GM12865 (cell line): ENCODE data around the gene USP8.
"Not testable (repeated sequence)": the region's sequence is repeated elsewhere in the genome, so short reads cannot be mapped to it uniquely, and the experiment has no call there.

Experiments used
- DNase-seq: peaks from one replicate; pipeline ENCODE4 v3.0.0; 2010; ENCODE audit warnings: low read depth
- H3K4me3 ChIP-seq: 2 replicates; pipeline ENCODE4 v1.5.1; 2011; ENCODE audit warnings: mild to moderate bottlenecking, low read depth, low read length, control low read depth
- TF ChIP-seq, protein P1 (sequence below): IDR thresholded peaks from 2 replicates; pipeline ENCODE4 v1.5.1; 2011; ENCODE audit warnings: low read length, control low read depth, low read depth, inconsistent platforms; ENCODE audit not compliant: insufficient read depth; ENCODE audit errors: missing control alignments

The USP8 gene

DNA sequence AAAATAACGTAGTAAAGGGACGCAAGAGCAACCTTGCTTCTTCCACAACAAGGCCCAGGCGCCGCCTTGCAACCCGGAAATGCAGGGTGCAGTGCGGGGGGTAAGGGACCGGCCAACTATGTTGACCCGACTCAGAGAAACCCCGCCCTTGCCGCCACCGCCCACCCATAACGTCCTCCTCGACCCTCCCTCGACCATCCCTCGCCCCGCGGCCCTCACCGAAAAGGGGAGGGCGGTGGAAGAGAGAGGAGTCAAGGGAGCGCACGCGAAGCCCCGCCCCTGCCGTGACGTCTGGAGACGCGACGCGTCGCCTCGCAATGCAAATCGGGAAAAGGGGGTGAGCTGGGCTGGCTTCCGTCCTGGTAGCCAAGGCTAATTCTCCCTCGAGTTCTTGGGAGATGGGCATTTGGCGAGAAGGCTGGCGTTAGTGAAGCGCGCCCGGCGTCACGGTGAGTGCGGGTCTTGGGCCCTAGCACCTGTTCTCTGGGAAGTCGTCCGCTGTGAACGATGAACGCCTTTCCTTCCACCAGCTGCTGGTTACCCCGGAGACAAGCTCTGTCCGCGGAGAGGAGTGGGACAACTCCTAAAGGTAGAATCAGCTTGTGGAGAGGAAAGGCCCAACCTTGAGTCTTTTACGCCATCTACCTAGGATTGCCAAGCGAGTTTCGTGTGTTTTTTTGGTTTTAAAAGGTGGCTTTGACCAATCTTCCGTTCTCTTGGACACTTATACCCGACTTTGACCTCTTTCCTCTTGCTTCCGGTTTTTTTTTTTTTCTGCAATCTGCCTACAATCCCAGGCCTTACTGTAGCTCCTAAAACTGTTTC, at the start of gene USP8:
TSS of gene USP8 (plus strand) at position 340 of the 825 bp plus-strand sequence. CDS start 14,669 bp downstream, outside the sequence.
- peak within 1 kb of the TSS; percentile 83 for H3K4me3 ChIP-seq
- TF ChIP-seq, protein P1, sequence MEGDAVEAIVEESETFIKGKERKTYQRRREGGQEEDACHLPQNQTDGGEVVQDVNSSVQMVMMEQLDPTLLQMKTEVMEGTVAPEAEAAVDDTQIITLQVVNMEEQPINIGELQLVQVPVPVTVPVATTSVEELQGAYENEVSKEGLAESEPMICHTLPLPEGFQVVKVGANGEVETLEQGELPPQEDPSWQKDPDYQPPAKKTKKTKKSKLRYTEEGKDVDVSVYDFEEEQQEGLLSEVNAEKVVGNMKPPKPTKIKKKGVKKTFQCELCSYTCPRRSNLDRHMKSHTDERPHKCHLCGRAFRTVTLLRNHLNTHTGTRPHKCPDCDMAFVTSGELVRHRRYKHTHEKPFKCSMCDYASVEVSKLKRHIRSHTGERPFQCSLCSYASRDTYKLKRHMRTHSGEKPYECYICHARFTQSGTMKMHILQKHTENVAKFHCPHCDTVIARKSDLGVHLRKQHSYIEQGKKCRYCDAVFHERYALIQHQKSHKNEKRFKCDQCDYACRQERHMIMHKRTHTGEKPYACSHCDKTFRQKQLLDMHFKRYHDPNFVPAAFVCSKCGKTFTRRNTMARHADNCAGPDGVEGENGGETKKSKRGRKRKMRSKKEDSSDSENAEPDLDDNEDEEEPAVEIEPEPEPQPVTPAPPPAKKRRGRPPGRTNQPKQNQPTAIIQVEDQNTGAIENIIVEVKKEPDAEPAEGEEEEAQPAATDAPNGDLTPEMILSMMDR, result no peak
- DNase-seq, result peak; percentile 98

DNA sequence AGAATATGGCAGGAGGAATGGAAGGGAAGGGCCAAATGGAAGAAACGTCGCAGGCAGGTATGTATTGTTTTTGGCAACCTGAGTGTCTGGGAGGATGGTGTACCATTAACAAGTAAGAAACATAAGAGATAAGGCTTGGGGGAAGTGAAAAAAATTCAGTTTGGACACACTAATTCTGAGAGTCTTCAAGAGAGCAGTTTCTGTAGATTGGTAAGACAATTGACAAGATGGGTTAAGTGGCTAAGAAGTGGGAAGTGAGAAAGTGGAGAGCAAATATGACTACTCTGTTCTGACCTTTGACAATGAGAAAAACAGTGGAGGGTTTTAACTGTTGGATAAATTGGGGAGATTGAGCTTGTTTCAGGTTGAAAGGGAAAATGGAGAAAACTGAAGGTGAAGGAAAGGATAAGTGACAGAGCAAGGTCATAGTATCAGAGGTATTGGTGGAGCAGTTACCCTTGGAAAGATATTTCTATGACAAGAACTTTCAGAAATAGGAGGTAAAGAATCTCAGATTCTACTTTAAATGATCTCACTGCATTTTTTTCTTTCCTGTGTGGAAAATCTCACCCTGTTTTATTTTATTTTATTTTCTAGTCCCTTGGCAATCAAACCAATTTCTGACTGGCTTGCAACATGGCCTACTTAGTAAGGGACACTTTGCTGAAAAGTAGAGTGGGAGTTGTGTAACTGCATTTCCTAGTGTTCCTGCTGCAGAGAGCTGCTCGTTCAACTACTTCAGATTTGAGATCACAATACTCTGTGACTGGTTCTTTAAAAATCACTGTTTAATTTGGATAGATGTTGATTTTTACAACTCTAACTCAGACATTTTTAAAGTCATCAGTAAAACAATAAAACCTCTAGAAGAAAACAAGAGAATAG, 46.1 kb upstream of the USP8 start:
- DNase-seq, result peak; percentile 90
- TF ChIP-seq, protein P1, result no peak
- no peak overlapping the region; the same call in 1 of the 2 replicates for H3K4me3 ChIP-seq

DNA sequence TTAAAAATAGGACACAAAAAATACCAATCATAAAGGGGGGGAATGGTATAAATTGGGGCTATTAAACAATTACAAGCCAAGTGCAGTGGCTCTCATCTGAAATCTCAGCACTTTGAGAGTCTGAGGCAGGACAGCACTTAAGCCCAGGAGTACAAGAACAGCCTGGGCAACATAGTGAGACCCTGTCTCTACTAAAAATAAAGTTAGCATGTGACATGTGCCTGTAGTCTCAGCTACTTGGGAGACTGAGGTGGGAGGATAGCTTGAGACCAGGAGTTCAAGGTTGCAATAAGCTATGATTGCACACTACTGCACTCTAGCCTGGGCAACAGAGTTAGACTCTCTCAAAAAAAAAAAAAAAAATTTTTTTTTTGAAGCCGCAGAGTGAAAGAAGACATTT, 45.4 kb upstream of the USP8 start:
- TF ChIP-seq, protein P1, result no peak
- DNase-seq, result no peak
- no peak overlapping the region for H3K4me3 ChIP-seq

DNA sequence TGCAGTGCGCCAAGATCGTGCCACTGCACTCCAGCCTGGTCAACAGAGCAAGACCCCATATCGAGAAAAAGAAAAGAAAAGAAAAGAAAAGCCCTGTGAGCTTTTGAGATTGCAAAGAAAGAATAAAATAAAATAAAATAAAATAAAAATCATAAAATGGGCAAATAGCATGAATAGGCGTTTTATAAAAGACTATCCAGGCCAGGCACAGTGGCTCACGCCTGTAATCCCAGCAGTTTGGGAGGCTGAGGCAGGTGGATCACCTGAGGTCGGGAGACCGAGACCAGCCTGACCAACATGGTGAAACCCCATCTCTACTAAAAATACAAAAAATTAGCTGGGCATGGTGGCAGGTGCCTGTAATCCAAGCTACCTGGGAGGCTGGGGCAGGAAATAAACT, 44.8 kb upstream of the USP8 start:
- DNase-seq, H3K4me3 ChIP-seq: not testable (repeated sequence)

DNA sequence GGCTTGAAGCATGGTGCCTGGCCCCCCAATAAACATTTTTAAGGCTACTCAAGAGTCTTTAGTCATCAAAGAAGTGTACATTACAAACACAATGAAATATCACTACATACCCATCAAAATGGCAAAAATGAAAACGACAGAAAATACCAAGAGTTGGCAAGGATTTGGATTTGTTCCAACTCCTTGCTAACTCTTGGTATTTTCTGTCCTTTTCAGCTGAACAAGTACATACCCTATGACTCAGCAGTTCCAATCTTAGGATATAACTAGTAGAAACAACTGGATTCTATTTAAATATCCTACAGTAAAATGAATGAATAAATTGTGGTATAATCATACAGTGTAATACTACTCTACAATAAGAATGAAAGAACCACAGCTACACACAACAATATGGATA, 44.1 kb upstream of the USP8 start:
- DNase-seq, result no peak
- no peak overlapping the region for H3K4me3 ChIP-seq
- TF ChIP-seq, protein P1, result no peak

DNA sequence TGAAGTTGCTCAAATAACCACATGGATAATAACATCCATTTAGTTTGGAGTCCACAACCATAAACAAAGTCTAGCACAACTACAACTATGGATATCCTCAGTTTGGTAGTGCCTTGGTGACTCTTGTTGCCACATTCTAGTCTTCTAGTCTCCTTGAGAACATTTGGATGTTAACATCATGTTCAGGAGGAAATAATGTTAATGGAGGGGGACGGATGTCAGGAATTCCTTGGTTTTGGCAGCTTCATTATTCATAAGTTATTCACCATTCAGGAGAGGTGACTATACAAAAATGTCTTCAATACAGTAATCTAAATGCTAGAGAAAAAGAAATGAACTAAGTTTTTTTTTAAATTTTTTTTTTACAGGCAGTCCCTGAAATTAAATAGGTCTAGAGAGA, 42.8 kb upstream of the USP8 start:
- DNase-seq, result no peak
- TF ChIP-seq, protein P1, result no peak
- no peak overlapping the region for H3K4me3 ChIP-seq

DNA sequence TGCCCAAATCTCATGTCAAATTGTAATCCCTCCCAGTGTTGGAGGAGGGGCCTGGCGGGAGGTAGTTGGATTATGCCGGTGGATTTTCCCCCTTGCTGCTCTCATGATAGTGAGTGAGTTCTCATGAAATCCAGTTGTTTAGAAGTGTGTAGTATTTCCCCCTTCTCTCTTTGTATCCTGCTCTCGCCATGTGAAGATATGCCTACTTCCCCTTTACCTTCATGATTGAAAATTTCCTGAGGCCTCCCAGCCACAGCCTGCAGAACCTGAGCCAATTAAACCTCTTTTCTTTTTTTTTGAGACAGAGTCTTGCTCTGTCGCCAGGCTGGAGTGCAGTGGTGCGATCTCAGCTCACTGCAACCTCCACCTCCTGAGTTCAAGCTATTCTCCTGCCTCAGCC, 41.8 kb upstream of the USP8 start:
- DNase-seq, H3K4me3 ChIP-seq: not testable (repeated sequence)
